GM12801 (cell line): Measurements from ENCODE around the gene PRSS22.

ENCODE experiments used
- TF ChIP-seq, protein P1 (sequence below): IDR thresholded peaks from one replicate; pipeline ENCODE4 v1.5.1; 2011; ENCODE audit warnings: control low read depth; ENCODE audit not compliant: insufficient read length; ENCODE audit errors: extremely low read depth

PRSS22 gene

DNA sequence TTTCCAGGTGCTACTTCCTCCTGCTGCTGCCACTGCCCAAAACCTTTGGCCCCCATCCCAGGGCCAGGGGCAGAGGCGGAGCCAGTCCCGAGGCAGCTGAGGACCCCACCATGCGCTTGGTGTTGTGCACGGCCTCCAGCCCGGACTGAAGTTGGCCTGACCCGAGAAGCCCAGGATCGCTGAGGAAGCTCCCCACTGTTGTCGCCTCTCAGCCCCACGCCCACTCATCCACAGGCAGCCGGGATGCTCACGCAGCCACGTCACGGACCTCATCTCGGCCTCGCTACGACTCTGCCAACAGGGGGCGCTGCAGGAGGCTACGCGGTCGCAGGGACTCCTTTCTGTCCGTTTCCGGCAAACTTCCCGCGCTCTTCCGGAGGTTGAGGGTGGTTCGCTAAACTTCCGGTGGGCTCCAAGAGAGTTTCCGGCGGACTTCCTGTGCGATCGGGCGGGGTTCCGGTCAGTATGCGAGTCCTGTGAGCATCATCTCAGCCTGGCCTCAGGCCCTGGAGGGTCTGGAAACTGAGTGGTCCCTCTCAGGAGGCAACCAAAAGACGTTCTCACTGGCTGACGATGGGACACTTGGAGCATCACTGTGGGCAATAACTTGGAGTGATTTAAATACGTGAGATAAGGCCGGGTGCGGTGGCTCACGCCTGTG, 15.5 kb downstream of the PRSS22 start:
- TF ChIP-seq, protein P1, sequence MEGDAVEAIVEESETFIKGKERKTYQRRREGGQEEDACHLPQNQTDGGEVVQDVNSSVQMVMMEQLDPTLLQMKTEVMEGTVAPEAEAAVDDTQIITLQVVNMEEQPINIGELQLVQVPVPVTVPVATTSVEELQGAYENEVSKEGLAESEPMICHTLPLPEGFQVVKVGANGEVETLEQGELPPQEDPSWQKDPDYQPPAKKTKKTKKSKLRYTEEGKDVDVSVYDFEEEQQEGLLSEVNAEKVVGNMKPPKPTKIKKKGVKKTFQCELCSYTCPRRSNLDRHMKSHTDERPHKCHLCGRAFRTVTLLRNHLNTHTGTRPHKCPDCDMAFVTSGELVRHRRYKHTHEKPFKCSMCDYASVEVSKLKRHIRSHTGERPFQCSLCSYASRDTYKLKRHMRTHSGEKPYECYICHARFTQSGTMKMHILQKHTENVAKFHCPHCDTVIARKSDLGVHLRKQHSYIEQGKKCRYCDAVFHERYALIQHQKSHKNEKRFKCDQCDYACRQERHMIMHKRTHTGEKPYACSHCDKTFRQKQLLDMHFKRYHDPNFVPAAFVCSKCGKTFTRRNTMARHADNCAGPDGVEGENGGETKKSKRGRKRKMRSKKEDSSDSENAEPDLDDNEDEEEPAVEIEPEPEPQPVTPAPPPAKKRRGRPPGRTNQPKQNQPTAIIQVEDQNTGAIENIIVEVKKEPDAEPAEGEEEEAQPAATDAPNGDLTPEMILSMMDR, result no peak

DNA sequence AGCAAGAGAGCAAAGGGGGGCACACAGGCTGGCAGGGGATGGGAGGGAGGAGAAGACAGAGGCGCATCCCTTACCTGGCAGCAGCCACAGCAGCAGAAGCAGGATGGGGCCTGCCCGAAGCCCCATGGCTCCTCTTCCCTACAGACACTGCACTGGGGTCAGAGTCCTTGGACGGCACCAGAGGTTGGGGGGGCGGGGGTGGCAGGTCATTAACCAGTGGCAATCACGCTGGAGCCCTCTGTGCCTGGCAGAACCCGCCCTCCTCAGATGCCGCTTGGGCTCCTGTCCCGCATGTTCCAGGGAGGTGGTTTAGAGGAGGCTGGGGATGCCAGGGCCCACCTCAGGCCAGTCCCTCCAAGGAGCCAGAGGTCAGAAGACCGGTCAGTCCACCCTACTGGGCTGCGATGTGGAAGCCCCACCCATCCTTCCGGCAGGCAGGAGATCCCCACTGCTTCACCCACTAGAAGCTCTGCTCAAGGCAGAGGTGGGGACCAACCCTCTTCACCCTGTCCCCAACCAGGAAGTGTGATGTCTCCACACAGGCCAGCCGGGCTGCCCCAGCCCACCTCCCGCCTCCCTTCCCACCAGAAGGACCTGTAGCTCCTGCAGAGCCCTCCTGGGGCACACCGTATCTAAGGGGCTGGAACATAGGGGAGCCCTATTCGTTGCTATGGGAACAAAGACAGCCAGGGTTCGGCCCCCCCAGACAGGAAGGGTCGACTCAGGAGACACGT, 16.2 kb downstream of the PRSS22 start:
- TF ChIP-seq, protein P1, result no peak

DNA sequence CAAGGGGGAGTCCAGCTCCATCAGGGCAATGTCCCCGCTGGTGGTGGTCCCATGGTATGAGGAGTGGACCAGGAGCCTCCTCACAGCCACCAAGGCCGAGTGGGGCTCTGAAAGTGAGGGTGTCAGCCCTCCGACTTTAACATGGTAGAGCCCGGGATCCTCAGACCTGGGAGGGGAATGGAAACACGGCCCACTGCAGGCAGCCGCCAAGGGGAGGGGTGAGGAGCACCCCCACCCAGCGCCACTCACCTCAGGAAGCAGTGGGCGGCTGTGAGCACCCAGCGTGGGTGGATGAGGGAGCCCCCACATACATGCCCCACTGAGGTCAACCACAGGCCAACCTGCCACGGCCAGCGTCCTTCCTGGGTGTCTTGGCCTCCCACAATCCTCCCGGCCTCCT, 17.1 kb downstream of the PRSS22 start:
- TF ChIP-seq, protein P1, result no peak

DNA sequence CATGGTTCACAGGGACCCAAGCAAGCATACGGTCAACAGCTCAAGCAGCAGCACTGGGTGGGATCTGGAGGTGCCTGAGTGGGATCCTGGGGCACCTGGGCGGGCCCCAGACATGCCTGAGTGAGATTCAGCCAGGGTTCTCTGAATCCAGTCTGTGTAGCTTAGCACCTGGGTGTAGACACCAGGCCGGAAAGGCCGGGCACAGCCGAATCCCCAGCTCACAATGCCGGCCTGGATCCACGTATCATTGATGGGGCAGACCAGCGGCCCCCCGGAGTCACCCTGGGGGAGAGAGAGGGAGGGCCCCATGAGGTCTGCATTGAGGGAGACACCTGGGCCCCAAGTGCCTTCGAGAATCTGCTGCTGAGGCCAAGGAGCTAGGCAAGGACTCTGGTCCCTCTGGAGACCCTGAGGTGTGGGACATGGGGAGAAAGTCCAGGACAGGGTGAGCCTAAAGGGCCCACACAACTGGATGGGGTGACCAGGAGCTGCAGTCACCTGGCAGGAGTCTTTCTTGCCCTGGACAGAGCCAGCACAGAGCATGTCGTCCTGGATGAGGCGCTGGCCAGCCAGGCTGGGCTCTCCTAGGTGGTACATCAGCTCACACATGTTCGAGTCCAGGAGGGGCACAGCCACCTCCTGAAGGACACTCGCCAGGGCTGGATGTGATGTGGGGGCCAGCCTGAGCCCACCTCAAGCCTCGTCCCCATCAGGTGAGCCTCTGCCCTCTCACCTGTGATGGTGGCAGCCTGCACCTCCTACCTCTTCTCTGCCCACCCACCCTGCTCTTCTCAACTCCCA, 18.1 kb downstream of the PRSS22 start:
- TF ChIP-seq, protein P1, result no peak

DNA sequence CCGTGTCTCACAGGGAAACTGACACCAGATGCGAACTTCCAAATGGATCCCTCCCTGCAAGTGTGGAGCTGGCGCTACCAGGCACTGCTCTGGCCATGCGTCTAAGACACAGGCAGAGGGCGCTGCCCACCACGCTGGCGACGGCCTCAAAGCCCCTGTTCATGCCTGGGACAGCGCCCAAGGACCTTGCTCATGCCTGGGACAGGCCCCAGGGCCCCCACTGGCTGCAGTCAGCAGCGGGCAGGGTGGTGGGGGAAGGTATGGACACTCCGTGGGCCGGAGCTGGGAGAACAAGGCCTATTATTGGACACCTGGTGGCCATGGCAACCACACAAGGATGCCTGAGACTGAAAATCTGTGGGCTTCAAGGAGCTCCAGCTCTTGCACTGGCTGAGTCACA, 19.0 kb downstream of the PRSS22 start:
- TF ChIP-seq, protein P1, result no peak

DNA sequence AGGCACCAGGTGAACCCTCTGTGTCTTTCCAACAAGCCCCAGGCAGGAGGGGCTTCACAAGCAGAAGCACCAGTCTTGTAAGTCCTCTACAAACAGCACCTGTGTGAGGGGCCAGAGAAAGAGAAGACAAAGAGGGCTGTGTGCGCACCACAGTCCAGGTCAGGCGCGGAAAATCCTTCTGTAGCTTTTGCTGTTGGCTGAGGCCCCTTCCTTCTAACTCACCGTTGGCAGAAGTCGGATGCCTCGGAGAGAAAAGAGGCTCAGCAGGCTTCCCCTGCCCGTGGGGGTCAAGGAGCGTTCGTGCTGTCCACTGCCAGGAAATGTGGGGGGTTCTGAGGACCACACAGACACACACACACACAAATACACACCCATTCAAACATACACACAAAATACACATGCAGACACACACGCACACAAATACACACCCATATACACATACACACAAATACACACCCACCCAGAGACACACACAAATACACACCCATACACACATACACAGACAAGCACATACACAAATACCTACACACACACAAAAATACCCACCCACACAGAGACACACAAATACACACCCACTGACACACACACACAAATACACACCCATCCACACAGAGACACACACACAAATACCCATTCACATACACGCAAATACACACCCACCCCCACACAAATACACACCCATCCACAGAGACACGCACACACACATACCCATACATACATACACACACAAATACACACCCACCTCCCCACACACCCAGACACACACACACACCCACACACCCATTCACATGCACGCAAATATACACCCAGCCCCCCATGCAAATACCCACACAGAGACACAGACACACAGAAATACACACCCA, 21.1 kb downstream of the PRSS22 start:
- TF ChIP-seq, protein P1, result no peak
